GM12873 (cell line): ENCODE measurements around the gene POU6F2.

Source experiments
- TF ChIP-seq, protein P1 (sequence below): IDR thresholded peaks from 2 replicates; pipeline ENCODE4 v1.5.1; 2012; ENCODE audit warnings: low read depth, mild to moderate bottlenecking, moderate library complexity, low read length, control low read depth; ENCODE audit not compliant: insufficient read depth; ENCODE audit errors: missing control alignments

Gene POU6F2

DNA sequence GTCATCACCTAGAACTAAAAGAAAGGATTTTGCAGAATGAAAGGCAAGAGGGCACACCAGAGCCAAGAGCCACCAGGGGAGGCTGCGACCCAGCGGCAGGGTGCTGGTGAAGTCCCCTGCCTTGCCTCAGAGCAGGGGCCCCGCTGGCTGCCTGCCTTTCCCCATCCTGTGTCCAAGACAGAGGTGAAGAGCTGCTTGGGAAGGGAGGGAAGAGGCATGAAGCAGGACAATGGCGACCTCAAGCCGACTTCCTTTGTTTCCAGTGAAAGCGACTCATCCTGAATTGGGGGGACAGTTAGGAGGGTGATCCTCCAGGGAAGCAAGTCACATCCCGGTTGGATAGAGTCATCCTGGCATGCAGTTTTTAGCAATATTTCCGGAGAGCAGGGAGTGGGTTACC is 333.0 kb downstream of the POU6F2 start:
- TF ChIP-seq, protein P1, sequence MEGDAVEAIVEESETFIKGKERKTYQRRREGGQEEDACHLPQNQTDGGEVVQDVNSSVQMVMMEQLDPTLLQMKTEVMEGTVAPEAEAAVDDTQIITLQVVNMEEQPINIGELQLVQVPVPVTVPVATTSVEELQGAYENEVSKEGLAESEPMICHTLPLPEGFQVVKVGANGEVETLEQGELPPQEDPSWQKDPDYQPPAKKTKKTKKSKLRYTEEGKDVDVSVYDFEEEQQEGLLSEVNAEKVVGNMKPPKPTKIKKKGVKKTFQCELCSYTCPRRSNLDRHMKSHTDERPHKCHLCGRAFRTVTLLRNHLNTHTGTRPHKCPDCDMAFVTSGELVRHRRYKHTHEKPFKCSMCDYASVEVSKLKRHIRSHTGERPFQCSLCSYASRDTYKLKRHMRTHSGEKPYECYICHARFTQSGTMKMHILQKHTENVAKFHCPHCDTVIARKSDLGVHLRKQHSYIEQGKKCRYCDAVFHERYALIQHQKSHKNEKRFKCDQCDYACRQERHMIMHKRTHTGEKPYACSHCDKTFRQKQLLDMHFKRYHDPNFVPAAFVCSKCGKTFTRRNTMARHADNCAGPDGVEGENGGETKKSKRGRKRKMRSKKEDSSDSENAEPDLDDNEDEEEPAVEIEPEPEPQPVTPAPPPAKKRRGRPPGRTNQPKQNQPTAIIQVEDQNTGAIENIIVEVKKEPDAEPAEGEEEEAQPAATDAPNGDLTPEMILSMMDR, result no peak

DNA sequence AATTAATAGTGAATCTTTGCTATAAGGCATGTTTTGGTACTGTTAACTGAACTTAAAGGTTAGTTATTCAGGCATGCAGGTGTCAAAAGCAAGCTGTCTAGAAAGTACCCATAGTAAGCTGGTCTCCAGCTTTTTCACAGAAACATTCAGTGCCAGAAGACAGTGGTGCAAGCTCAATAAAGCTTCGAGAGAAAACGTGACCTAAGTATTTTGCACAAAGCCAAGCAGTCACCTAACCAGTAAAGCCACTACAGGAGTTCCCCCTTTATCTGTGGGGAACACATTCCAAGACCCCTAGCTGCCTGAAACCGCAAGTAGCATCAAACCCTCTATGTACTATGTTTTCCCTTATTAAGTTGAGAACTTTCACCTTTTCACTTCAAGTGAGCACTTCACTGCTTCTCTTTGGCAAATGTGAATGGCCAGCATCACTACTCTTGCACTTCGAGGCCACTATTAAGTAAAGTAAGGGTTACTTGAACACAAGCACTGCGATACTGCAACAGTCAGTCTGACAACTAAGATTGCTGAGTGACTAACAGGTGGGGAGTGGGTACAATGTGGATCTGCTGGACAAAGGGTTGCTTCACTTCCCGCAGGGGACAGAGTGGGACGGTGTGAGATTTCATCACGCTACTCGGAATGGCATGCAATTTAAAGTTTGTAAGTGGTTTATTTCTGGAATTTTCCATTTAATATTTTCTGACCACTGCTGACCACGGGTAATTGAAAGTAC is 334.7 kb downstream of the POU6F2 start:
- TF ChIP-seq, protein P1, result no peak

DNA sequence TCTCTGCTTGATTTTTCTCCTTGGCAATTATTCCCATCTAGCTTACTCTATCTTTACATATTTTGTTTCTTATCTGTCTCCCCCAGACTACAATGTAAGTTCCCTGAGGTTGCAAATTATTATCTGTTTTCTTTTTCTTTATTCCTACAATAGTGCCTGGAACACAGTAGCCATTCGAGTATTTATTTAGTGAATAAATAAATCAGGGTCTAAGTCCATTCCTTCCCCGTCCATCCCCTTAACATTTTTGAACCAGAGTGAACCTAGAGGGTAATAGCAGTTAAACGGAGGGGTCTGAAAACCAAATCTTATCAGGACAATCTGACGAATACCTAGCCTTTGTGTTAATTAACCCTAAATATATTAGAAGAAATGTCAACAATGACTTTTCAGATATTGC is 335.7 kb downstream of the POU6F2 start:
- TF ChIP-seq, protein P1, result no peak

DNA sequence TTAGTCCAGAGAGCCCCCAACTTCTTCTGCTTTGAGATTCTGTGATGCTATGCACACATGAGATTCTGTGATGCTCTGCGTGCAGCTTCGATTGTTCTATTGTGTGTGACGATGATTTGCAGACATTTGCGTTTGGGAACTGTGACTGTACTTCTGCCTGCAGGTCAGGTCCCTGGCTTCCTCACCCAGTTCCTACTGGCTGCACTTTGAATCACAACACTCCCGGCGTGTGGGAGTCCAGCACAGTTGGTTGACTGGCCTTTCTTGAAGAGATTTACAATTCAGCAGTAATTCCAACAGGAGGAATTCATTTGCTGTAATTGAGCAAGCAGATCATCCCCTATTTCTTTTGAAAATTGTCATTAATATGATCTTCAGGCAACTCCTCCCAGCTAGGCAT is 336.3 kb downstream of the POU6F2 start:
- TF ChIP-seq, protein P1, result no peak

DNA sequence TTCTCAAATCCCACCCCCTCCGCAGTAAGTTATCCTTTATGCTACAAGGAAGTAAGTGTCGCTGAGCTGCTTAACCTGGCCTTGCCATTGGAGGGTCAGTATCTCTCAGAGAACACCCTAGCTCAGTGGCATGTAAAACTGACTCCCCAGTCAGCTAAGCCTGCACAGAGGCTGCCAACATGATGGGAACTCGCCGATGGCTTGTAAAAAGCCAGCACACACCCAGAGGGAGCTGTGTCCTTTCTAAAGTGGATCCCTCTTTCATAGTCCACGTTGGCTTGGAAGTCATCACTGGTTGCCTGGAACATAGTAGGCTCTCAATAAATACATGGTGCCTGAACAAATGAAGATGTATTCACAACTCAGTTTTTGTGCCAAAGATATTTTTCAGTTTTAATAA is 339.4 kb downstream of the POU6F2 start:
- TF ChIP-seq, protein P1, result no peak

DNA sequence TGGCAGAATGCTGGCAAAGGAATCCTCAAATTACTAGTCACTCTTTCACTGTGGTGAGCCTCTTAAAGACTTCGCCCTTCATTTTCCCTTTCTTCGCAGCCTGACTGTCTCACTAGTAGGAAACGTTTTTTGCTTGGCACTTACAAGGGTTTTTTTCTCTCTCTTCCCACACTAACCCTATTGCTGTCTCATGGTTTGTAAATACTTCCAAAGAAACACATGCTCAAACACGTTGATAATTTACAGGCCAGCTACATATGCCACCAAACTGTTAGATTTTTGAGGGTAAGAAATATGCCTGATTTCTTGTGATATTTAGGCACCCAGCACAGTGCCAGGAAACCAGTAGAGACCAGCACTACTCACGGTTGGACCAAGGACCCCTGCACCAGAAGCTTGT is 340.2 kb downstream of the POU6F2 start:
- TF ChIP-seq, protein P1, result no peak

DNA sequence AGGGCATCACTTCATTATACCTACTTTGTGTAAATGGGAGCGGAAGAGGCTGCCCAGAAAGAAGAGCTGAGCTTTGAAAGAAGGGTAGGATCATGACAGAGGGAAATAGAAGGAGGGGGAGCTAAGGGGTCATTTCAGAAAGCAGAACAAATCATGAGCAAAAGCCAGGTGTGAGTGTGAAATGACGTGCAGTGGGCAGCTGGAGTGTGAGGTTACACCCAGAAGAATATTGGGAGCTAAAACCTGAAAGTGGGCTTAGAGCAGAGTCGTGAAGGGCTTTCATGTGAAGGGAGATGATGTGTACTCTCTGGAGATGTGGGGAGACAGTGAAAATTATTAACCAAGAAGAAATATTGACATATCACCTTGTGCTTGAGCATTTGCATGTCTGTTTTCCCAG is 343.5 kb downstream of the POU6F2 start:
- TF ChIP-seq, protein P1, result no peak
